Activated T-cell treated with anti-CD3 and anti-CD28 coated beads for 1 hour (primary cell): ENCODE results near the gene OSBPL3.

Experiments
- DNase-seq: peaks from one replicate; pipeline ENCODE4 v3.0.0-alpha.2; 2020; ENCODE audit warnings: low read depth

The OSBPL3 gene

GRCh38 chr7:24862461-24862860 lies 117.5 kb downstream of the OSBPL3 start:
- DNase-seq, result no peak

GRCh38 chr7:24861336-24861735 lies 118.6 kb downstream of the OSBPL3 start:
- DNase-seq, result no peak

GRCh38 chr7:24860611-24861010 lies 119.4 kb downstream of the OSBPL3 start:
- DNase-seq, result no peak

- no peak for DNase-seq
Measured at GRCh38 chr7:24858108-24858977, 121.6 kb downstream of the OSBPL3 start.

- no peak for DNase-seq
Measured at GRCh38 chr7:24857623-24858022, 122.4 kb downstream of the OSBPL3 start.

- DNase-seq, result no peak
Measured at GRCh38 chr7:24854866-24855265, 125.1 kb downstream of the OSBPL3 start.

- DNase-seq, result no peak
Measured at GRCh38 chr7:24851786-24852185, 128.2 kb downstream of the OSBPL3 start.

- no peak for DNase-seq
Measured at GRCh38 chr7:24848878-24849277, 131.1 kb downstream of the OSBPL3 start.

- DNase-seq, result no peak
Measured at GRCh38 chr7:24847754-24848153, 132.2 kb downstream of the OSBPL3 start.

- no peak for DNase-seq
Measured at GRCh38 chr7:24843821-24844434, 136.1 kb downstream of the OSBPL3 start.

GRCh38 chr7:24842449-24843241 lies 137.3 kb downstream of the OSBPL3 start:
- no peak for DNase-seq

GRCh38 chr7:24842029-24842428 lies 137.9 kb downstream of the OSBPL3 start:
- DNase-seq, result no peak

GRCh38 chr7:24840563-24840962 lies 139.4 kb downstream of the OSBPL3 start:
- no peak for DNase-seq

GRCh38 chr7:24836084-24836483 lies 143.9 kb downstream of the OSBPL3 start:
- DNase-seq, result no peak

GRCh38 chr7:24835643-24836042 lies 144.3 kb downstream of the OSBPL3 start:
- no peak for DNase-seq

- no peak for DNase-seq
Measured at GRCh38 chr7:24834128-24834798, 145.7 kb downstream of the OSBPL3 start.

GRCh38 chr7:24833549-24833948 lies 146.4 kb downstream of the OSBPL3 start:
- no peak for DNase-seq

GRCh38 chr7:24831240-24831639 lies 148.7 kb downstream of the OSBPL3 start:
- no peak for DNase-seq

- no peak for DNase-seq
Measured at GRCh38 chr7:24830440-24831050, 149.4 kb downstream of the OSBPL3 start.

- DNase-seq, result no peak
Measured at GRCh38 chr7:24829787-24830186, 150.2 kb downstream of the OSBPL3 start.

- DNase-seq, result no peak
Measured at GRCh38 chr7:24828891-24829661, 150.9 kb downstream of the OSBPL3 start.
